ENCODE results near the gene COL11A1.
"Not testable (repeated sequence)": the region's sequence is repeated elsewhere in the genome, so short reads cannot be mapped to it uniquely, and the experiment has no call there.

Gene COL11A1

GRCh38 chr1:102952400-102952799 is 155.9 kb downstream of the COL11A1 start:
- in situ Hi-C loops (cut with HindIII; ENCODE audit: low pct_ligation_motif_present, low pct_unique_long_range_greater_than_20kb, low sequenced_read_pairs), result no loop called here

GRCh38 chr1:102942324-102942723 is 166.0 kb downstream of the COL11A1 start:
- DNase-seq, result no peak
- in situ Hi-C loops (cut with HindIII; ENCODE audit: low pct_ligation_motif_present, low pct_unique_long_range_greater_than_20kb, low sequenced_read_pairs), result no loop called here

More at GRCh38 chr1:102952400-102952799, 155.9 kb downstream of the COL11A1 start:
- DNase-seq, result no peak

DNA sequence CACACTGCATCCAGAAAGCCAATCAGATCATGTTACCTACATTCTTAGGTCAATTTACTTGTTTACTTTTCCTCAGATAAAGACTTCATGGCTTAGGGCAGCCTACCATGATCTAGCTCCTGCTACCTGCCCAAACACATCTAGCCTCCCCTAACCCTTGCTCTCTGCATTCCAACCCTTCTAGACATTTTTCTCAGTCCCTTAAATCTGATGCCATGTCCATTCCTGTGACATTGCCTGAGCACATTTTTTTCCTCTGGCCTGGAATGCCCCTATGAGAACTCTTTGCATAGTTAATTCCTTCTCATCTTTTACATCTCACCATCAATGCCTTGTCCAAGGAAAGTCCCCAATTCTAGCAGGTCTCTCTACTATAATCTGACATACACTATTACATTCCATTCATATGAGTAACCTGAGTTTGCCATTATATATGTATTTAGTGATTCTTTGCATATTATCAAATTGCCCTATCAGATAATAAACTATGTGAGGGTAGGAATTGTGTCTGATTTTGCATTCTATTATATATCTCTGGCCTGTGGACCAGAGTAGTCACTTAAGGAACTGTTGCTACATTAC is 166.9 kb downstream of the COL11A1 start:
- no peak for DNase-seq
- in situ Hi-C loops (cut with HindIII; ENCODE audit: low pct_ligation_motif_present, low pct_unique_long_range_greater_than_20kb, low sequenced_read_pairs), result no loop called here

GRCh38 chr1:102937401-102937800 is 170.9 kb downstream of the COL11A1 start:
- DNase-seq, result no peak
- in situ Hi-C loops (cut with HindIII; ENCODE audit: low pct_ligation_motif_present, low pct_unique_long_range_greater_than_20kb, low sequenced_read_pairs), result no loop called here

GRCh38 chr1:102933362-102933761 is 175.0 kb downstream of the COL11A1 start:
- in situ Hi-C loops (cut with HindIII; ENCODE audit: low pct_ligation_motif_present, low pct_unique_long_range_greater_than_20kb, low sequenced_read_pairs); DNase-seq: not testable (repeated sequence)

DNA sequence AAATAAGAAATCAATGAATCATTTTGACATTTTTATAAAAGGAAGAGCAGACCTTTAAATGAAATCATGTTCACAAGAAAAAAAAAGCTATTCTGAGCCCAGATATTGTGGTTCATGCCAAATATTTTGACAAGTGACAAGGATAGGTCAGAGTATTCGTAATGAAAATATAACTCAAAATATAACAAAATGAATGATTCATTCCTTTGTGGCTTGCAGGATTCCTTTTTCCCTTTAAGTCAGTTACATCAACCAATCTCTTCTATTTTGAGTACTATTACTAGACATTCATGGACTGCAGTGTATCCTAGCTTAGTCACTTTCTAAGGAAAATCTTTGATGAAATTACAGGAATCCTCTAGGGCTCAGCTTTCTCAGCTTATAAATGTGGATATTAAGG is 188.7 kb downstream of the COL11A1 start:
- in situ Hi-C loops (cut with HindIII; ENCODE audit: low pct_ligation_motif_present, low pct_unique_long_range_greater_than_20kb, low sequenced_read_pairs), result no loop called here
- no peak for DNase-seq

GRCh38 chr1:102901996-102902395 is 206.3 kb downstream of the COL11A1 start:
- DNase-seq, result no peak
- in situ Hi-C loops (cut with HindIII; ENCODE audit: low pct_ligation_motif_present, low pct_unique_long_range_greater_than_20kb, low sequenced_read_pairs), result no loop called here

DNA sequence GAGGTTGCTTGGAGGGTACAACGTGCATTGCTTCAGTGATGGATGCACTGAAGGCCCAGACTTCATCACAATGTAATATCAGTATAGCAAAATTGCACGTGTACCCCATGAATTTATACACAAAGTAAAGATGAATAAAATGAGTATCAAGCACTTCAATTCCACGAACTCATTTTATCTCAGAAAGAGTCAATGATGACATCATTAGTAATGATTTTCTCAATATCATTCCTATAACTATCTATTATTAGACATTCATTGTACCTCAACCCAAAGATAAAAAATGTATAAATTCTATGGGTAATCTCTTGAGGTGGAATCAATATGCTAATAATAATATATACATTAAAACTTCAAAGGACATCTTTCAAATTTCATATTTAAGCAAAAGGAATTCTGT is 208.4 kb downstream of the COL11A1 start:
- DNase-seq, result no peak
- in situ Hi-C loops (cut with HindIII; ENCODE audit: low pct_ligation_motif_present, low pct_unique_long_range_greater_than_20kb, low sequenced_read_pairs), result no loop called here

DNA sequence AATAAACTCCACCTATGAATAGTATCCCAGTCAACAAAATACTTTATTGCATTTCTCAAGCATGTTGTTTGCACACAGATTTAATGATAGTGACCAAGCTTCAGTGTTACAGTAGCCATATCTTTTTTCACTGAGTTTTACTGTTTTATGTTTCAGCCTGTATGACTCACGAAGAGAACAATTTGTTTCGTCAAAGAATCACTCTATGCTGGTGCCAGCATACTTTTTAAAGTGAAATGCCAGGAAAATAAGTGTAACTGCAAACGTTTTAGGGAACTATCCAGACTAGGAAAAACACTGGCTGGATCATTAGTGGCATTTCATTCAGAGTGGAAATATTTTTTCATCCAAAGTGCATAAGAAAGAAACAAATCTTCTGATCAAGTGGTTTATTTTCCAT is 210.8 kb downstream of the COL11A1 start:
- in situ Hi-C loops (cut with HindIII; ENCODE audit: low pct_ligation_motif_present, low pct_unique_long_range_greater_than_20kb, low sequenced_read_pairs), result no loop called here
- peak; percentile 19 for DNase-seq

GRCh38 chr1:102896771-102897170 is 211.6 kb downstream of the COL11A1 start:
- no peak for DNase-seq
- in situ Hi-C loops (cut with HindIII; ENCODE audit: low pct_ligation_motif_present, low pct_unique_long_range_greater_than_20kb, low sequenced_read_pairs), result no loop called here

- in situ Hi-C loops (cut with HindIII; ENCODE audit: low pct_ligation_motif_present, low pct_unique_long_range_greater_than_20kb, low sequenced_read_pairs), result no loop called here
- no peak for DNase-seq
Measured at GRCh38 chr1:102896286-102896685, 212.0 kb downstream of the COL11A1 start.

DNA sequence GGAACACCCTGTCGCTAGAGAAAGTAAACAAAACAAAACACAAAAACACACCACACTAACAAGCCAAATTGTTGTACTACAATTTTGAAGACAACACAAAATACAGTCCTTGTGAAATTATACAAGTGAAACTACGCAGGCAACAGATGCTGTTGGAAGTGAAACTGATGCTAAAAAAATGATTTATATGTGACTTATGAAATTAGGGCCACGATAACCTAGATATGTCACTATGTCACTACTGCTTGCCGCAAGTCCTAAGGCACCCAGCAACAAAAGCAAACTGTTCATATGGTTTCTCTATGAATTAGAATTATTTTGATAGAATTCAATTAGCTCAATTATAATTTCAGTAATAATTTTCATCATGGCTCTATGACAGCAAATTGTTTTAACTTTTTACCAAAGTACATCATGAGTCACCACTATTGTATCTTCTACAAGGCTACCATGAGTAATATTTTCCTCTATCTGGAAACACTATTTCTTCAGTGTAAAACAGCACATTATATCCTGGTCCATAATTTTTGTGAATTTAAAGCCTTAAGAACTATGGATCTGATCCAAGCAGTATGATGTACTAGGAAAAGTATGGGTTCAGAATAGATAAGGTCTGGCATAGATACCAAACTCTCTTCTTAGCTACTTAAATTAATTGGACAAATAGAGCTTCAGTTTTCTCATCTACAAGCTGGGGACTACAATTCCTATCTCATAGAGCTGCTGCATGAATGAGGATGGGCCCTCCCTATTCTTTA is 216.3 kb downstream of the COL11A1 start:
- DNase-seq, result peak; percentile 2
- in situ Hi-C loops (cut with HindIII; ENCODE audit: low pct_ligation_motif_present, low pct_unique_long_range_greater_than_20kb, low sequenced_read_pairs), result no loop called here

DNA sequence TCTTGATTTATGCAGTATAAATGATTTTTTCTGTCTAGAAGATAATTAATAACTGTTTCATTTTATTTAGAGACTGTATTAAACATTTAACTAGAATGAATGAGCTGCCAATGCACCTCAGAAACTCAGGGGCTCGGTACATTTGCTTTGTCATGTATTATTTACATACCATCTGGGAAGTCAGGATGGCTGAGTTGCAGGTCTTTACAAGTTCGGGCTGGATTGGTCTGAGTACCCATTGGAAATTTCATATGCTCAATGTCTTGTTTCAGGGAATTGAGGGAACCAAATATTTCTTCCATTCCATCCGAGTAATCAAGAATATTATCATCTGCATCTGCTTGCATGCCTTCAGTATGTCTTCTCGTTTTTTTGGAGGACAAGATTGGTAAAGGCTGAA is 221.7 kb downstream of the COL11A1 start:
- in situ Hi-C loops (cut with HindIII; ENCODE audit: low pct_ligation_motif_present, low pct_unique_long_range_greater_than_20kb, low sequenced_read_pairs), result no loop called here
- no peak for DNase-seq

DNA sequence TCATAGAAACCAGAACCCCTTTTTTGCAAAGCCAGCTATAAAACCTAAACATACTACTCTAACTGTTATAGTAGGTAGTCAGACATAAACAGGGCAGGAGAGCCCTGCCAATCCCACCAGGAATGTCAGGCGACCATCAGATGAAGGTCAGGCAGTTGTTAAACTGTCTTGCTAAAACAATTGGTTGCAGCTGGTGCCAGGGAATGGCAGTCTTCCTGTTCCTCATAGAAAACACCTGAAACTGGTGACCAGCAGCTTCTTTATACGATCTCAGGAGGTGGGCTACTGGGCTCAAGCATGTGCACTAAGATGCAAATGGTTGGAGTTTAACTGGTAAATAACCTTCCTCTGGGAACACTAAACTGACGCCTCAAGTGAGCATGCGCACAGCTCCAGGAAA is 224.1 kb downstream of the COL11A1 start:
- in situ Hi-C loops (cut with HindIII; ENCODE audit: low pct_ligation_motif_present, low pct_unique_long_range_greater_than_20kb, low sequenced_read_pairs), result no loop called here
- DNase-seq, result no peak

GRCh38 chr1:102879439-102879993 is 228.8 kb downstream of the COL11A1 start:
- DNase-seq, result peak; percentile 83
- in situ Hi-C loops (cut with HindIII; ENCODE audit: low pct_ligation_motif_present, low pct_unique_long_range_greater_than_20kb, low sequenced_read_pairs), result no loop called here

- in situ Hi-C loops (cut with HindIII; ENCODE audit: low pct_ligation_motif_present, low pct_unique_long_range_greater_than_20kb, low sequenced_read_pairs), result no loop called here
- DNase-seq, result no peak
Measured at GRCh38 chr1:102875756-102876155, 232.6 kb downstream of the COL11A1 start.

- DNase-seq, result no peak
- in situ Hi-C loops (cut with HindIII; ENCODE audit: low pct_ligation_motif_present, low pct_unique_long_range_greater_than_20kb, low sequenced_read_pairs), result no loop called here
Measured at GRCh38 chr1:102872526-102872925, 235.8 kb downstream of the COL11A1 start.

GRCh38 chr1:102872097-102872496 is 236.2 kb downstream of the COL11A1 start:
- DNase-seq, result no peak
- in situ Hi-C loops (cut with HindIII; ENCODE audit: low pct_ligation_motif_present, low pct_unique_long_range_greater_than_20kb, low sequenced_read_pairs), result no loop called here

DNA sequence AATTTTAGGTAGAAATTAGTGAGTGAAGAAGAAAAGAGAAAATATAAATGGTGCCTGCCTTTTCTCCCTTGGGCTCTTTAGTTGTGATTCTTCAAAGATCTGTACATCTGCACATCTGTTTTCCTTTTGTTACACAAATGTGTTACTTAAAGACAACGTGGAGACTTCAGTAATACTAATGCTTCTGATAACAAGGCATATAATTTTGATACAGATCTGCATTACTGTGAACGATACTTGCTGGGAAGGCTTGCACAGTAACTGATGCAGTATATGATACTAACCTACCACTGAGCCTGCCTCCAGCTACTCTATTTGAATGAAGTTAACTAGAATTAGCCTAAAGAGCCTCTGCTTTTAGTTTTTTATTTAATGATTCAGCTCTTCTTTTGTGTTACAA is 244.6 kb downstream of the COL11A1 start:
- in situ Hi-C loops (cut with HindIII; ENCODE audit: low pct_ligation_motif_present, low pct_unique_long_range_greater_than_20kb, low sequenced_read_pairs), result no loop called here
- DNase-seq, result no peak

DNA sequence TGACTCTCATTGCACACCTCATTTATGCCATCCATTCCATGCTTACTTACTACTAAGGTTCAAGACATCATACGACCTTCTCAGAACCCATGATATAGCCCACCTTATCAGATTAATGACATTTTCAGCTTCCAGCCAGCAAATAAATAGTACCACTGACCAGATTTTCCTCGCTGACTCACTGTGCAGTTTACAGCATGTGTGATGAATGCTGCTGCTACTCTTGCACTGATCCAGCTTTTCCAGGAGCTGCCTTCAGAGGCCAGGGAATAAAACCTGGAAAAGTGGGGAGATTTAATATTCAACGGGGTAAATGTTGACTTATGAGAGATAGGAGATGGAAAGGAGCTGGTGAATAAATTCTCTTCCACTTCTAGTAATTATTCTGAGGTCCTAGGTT is 247.1 kb downstream of the COL11A1 start:
- no peak for DNase-seq
- in situ Hi-C loops (cut with HindIII; ENCODE audit: low pct_ligation_motif_present, low pct_unique_long_range_greater_than_20kb, low sequenced_read_pairs), result no loop called here

Measured in ACHN (cell line).